Endometrial microvascular endothelial cells (primary cell): ENCODE results near the gene NTNG2. TPM values are rescaled to one million over a fixed set of nuclear protein-coding genes. Genes with fewer than 3 reads are reported as not detected.
"Not testable (repeated sequence)": the region's sequence is repeated elsewhere in the genome, so short reads cannot be mapped to it uniquely, and the experiment has no call there.

ENCODE experiments used
- in situ Hi-C: cut with HindIII; loops from 2 replicates; pipeline ENCODE4 v1.10.0; 2017; ENCODE audit warnings: low sequenced_read_pairs, low pct_unique_long_range_greater_than_20kb; ENCODE audit errors: inconsistent ontology term
- total RNA-seq: library from RNA; depleted of rRNA; stranded (reverse); fragments of >200 nt; gene quantifications from one replicate; pipeline ENCODE4 v1.2.3, GENCODE V29; 2015; ENCODE audit errors: inconsistent ontology term

NTNG2 gene
- 0.19 TPM for total RNA-seq

DNA sequence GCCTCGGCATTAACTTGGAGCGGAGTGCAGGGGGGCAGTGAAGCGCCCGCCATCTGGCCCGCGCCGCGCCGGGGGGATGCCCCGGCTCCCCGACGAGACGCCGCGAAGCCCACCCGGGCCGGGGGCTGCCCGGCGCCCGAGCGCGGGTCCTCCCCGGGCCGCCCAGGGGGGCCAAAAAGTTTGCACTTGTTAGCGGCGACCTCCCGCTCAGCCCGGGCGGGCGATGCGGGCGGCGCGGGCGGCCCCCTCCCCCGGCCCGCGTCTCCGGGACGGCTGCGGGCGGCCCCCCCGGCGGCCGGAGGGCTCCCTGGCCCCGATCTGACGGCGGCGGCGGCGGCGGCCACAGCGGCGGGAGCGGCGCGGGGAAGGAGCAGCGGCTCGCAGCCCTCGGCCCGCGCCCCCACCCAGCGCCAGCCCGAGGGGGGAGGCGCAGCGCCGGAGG is at the start of gene NTNG2:
NTNG2 (plus strand) TSS at position 316 of the 442 bp plus-strand sequence. CDS start 4,774 bp downstream, outside the sequence.
- in situ Hi-C loops: loop anchor here (25.0 kb wide), 1 partner anchor 349 kb away; no protein-coding TSS in a partner anchor

GRCh38 chr9:132114102-132114707 is 47.7 kb upstream of the NTNG2 start:
- in situ Hi-C loops: no loop called here

DNA sequence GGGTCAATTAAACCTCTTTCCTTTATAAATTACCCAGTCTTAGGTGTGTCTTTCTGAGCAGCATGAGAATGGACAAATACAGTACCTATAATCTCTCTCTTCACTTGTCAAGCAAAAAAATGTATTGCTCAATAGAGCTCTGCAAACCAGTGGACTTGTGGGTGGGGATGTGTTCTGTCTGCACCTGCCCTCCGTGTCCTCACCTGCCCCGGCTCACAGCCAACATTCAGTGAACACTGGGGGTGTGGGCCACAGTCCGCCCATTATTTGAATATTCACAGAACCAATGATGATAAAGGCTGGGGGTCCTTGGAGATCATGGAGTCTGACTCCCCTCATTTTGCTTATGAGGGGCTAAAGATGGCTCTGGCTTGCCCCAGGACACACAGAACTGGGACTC is 45.3 kb upstream of the NTNG2 start:
- in situ Hi-C loops: no loop called here

- in situ Hi-C loops: no loop called here
Measured at GRCh38 chr9:132117694-132118093, 44.2 kb upstream of the NTNG2 start.

- in situ Hi-C loops: no loop called here
Measured at GRCh38 chr9:132121021-132121420, 40.8 kb upstream of the NTNG2 start.

- in situ Hi-C loops: no loop called here
Measured at GRCh38 chr9:132124800-132125199, 37.1 kb upstream of the NTNG2 start.

- in situ Hi-C loops: no loop called here
Measured at GRCh38 chr9:132125361-132125760, 36.5 kb upstream of the NTNG2 start.

- in situ Hi-C loops: no loop called here
Measured at GRCh38 chr9:132125944-132126679, 35.7 kb upstream of the NTNG2 start.

- in situ Hi-C loops: no loop called here
Measured at GRCh38 chr9:132126680-132127236, 35.1 kb upstream of the NTNG2 start.

DNA sequence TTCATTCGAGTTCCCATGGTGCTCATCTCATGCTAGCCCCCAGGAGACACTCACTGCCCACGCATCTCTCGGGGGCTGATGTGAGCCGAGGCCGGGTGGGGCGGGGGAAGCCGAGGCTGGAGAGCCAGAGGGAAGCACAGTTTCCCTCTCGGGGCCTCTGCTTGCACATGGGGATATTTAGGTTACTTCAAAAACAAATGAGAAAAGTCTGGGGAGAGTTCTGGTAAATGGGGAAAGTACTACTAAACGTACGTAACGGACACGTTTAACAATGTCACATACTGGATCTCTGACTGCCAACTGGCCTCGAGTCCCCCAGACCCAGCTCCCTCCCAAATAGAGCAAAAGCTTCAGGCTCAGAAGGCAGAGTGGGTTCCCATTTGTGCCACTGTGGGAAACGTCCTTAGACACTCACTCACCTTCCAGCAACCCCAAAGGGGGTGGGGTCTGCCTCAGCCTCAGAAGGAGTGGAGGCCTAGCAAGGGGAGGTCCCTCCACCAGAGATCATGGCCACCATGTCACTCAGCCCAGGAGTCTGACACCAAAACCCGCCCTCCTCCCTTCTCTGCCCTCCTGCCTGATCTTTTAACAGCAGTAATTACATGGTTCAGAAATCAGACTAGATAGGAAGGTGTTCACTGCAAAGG is 33.8 kb upstream of the NTNG2 start:
- in situ Hi-C loops: no loop called here

DNA sequence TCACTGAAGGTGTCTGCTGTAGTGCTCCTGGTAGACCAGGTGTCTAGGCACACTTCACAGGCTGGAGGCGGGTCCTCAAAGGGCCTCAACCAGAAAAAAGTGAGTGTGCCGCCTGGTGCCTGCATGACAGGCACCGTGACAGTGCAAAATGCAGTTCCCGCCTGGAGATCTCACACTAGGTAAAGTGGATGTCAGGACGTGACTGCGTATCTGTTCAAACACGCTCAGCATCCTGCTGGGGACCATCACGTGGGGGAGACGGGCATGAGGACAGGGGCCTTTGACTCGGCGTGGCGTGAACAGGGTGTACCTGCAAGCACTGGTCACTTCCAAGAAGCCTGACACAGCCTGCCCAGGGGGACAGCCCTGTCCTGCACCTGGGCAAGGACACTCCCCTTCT is 32.3 kb upstream of the NTNG2 start:
- in situ Hi-C loops: no loop called here

DNA sequence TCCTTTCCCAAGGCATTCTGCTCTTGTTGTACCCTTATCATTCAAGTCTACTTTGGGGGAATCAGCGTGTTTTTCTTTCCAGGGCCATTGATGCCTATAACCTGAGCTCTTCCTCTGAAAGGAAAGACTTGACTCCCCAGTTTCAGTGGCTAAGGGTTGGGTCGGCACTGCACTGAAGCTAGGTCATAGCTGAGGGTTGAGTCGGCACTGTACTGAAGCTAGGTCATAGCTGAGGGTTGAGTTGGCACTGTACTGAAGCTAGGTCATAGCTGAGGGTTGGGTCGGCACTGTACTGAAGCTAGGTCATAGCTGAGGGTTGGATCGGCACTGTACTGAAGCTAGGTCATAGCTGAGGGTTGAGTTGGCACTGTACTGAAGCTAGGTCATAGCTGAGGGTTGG is 27.8 kb upstream of the NTNG2 start:
- in situ Hi-C loops: not testable (repeated sequence)

- in situ Hi-C loops: no loop called here
Measured at GRCh38 chr9:132135456-132135855, 26.4 kb upstream of the NTNG2 start.

DNA sequence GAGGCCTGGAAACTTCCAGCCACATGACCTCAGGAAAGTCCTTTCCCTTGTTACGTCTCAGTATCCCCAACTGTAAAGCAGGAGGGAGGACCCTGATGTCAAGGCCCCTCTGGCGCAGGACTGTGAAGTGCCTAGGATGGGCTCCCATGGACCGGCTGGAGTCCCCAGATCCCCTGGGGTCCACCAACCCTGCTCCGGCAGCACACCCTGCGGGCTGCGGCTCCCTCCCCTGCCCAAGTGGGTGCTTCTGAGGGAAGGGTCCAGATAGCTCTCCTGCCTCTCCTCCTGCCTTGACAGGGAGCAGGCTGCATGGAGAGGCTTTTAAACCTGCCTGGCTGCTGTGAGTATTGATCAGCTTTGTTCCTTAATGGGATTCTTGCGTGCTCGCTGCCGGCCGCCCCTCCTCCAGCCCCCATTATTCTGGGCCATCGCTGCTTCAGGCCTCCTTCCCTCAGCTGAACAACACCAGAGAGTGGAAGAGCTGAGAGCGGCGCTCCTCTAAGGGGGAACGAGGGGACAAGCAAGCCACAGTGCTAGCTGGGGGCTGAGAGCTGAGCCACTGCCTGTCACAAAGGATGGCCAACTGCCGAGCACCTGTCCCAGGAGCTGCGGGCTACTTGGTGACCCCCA is 25.6 kb upstream of the NTNG2 start:
- in situ Hi-C loops: no loop called here

DNA sequence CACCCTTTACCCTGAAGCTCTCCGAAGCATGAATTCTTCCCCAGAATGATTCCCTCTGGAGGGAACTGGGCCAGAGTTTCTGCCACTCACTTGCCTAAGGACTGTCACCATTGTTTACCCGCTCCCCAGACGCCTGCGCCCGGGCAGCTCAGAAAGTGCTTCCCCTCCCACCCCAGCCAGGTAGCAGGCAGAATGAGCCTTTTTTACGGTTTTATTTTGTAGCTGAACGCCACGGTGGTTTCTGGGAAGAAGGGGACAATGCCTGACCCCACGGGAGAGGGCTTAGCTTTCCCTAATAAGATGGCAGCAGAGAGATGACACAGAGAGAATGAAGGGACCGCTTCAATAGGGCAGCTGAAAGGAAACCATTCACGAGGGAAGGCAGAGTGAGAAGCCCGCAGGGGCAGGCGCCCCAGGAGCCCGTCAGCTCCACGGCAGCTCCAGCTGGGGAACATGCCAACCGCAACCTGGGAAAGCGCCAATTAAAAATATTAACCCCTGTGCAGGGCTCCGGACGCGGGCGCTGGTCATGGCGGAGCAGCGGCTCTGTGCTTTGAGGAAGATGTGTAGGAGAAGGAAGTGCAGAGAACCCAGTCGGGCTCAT is 20.4 kb upstream of the NTNG2 start:
- in situ Hi-C loops: no loop called here

DNA sequence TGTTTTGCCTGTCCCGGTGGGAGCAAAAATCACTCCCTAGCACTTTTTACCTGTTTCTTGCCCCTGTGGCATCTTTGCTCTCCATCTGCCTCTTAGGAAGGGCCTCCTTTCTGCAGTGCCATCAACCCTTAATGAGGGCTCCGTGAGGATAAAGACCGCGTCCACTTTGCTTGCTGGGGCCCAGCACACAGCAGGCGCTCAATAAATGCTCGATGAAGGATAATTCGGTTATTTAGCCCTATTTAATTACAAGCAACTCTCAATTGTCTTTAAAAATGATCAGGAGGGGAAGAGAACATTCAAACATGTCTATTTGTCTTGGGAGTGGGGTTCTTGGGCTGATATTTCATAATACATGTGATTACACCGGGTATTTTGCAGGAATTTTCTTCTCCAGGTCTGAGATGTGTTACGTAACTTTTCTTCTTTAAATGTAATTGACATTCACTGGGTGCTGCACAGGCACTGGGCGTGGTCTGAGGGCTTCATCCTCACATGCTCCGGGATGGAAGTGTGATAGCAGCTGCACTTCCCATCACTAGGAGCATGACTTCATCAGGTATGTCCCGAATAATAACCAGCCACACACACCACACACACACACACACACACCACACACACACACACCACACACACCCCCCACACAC is 19.8 kb upstream of the NTNG2 start:
- in situ Hi-C loops: no loop called here

DNA sequence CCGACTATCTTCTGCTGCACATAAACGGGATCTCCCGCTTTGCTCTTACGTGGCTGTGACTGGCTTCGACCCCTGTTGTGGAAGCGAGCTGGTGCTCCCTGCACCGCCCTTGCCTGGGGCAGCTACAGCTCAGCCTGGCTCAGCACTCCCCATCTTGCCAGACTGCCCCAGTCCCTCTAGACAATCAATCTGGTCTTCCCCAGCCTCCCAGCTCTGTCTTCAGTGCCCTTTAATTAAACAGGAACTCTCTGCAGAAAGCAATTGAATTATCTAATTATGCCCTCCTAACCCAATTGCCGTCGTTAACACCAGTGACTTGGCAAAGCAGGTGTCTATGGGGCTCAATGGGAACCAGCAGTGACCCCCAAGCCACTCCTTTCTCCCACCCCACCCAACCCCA is 18.9 kb upstream of the NTNG2 start:
- in situ Hi-C loops: no loop called here

DNA sequence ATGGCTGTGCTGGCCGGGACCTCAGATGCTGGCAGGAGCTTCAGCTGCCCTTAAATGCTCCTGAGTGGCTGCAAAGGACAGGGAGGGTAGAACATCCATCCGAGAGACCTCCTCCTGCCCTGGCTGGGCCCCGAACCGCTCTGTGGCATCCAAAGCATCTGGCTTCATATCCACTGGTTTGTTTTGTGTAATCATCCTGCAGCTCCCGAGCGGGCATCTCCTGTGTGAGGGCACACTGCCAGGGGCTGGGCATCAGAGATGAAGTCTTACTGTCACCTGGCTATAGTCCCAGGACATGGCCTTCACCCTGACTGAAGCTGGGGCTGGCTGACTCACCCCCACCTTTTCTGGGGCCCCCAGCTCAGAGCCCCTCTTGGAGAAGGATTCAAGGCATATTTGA is 18.5 kb upstream of the NTNG2 start:
- in situ Hi-C loops: no loop called here
